ENCODE results near the gene TFF1.
"Not testable (repeated sequence)": the region's sequence is repeated elsewhere in the genome, so short reads cannot be mapped to it uniquely, and the experiment has no call there.

TFF1 gene

DNA sequence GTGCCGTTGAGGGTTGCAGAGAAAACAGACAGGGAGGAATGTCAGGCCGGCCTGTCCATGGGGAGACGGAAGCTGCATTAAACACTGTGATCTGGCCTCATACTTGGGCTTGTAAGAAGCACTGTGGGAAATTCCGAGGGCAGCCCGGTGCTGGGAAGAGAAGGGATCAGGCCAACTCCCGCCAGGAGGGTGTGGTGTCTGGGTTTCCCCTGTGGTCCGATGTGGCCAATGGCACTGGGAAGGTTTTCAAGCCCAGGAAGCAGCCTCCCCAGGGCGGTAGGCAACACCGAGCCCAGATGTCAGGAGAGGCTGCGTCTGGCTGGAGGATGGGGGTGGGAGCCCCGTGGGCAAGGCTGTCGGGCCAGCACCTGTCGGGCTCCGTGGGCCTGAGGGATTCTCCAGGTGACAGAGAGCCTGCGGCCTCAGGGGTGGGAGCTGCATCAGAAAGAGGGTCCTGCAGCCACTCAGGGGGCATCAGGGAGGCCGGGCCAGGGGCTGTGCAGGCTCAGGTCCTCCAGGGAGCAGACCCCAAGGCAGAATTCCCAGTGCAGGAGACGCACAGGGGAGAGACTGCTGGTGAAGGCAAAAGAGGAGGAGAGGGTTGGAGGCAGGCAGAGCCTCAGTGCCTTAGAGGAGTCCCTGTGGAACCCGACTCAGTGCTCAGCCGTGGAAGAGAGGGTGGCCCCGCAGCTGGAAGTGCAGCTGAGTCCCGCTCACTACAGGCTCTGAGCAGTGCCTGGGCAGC, 45.7 kb upstream of the TFF1 start:
- H3K4me3 ChIP-seq (ENCODE audit: low read depth, low read length): no peak overlapping the region
- TF ChIP-seq CTCF (IDR thresholded peaks at IDR 0.05; ENCODE audit: low read depth, low read length): no peak

DNA sequence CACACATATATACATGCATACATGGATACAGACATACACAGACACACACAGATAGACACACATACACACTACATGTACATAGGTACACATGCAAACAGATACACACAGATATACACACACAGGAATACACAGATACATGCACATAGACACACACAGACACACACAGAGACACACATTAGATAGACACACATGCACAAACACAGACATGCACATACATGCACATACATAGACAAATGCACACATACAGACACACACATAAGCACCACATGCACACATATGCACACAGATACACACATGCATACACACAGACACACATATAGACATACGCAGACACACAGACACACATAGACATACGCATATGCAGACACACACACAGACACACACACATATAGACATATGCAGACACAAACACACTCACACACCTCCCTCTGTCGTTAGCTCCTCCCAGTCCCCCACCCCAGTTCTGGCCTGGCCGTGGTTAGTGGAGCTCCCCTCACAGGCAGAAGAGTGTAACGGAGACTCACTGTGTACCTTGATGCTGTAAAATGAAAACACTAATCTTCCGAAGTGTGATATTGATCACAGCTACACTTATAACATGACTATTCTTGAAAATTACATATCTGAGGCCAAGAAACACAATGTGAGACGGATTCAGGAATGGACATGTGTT, 45.0 kb upstream of the TFF1 start:
- no peak for TF ChIP-seq CTCF (IDR thresholded peaks at IDR 0.05; ENCODE audit: low read depth, low read length)
- no peak overlapping the region for H3K4me3 ChIP-seq (ENCODE audit: low read depth, low read length)

DNA sequence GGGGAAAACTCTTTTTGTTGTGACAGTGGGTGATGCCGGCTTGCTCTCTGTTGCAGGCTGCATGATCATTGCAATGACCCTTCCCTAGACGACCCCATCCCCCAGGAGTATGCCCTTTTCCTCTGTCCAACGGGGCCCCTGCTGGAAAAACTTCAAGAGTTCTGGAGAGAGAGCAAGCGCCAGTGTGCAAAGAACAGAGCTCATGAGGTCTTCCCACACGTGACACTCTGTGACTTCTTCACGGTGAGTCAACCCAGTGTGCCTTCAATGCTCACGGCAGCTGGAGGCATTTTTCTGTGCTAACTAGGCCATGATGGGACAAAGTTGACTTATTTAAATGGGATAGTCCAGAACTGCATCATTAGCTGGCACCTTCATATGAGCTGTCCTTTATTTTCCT, 43.0 kb upstream of the TFF1 start:
- no peak overlapping the region for H3K4me3 ChIP-seq (ENCODE audit: low read depth, low read length)
- TF ChIP-seq CTCF (IDR thresholded peaks at IDR 0.05; ENCODE audit: low read depth, low read length): no peak

DNA sequence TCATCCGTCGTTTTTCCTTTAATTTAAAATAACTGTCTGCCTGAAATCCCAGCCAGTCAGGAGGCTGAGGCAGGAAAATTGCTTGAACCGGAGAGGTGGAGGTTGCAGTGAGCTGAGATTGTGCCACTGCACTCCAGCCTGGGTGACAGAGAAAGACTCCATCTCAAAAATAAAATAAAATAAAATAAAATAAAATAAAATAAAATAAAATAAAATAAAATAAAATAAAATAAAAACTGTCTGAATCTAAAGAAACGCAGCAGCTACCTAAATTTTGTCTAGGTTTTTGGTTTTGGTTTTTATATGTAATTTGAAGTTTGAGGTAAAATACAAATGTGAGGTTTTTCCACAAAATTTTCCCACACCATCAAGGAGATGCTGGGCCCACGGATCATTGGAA, 42.4 kb upstream of the TFF1 start:
- not testable (repeated sequence) for H3K4me3 ChIP-seq (ENCODE audit: low read depth, low read length)

DNA sequence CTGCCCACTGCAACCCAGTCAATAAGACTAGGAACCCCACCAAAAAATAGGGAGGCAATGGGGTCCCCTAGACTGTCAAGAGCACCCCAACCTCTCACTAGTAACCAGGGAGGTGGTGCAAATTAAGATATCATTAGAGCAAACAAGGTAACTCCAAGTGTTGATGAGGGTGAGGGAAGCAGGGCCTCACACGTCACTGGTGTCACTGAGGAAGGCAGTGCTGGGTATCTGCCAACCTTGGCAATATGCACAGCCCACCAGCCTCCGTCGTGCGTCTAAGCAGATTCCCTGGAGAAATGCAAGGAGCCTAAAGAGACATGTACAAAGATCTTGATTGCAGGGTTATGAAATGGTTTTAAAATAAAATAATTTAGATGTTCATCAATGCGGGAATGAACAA, 41.1 kb upstream of the TFF1 start:
- no peak overlapping the region for H3K4me3 ChIP-seq (ENCODE audit: low read depth, low read length)
- no peak for TF ChIP-seq CTCF (IDR thresholded peaks at IDR 0.05; ENCODE audit: low read depth, low read length)

- no peak for TF ChIP-seq CTCF (IDR thresholded peaks at IDR 0.05; ENCODE audit: low read depth, low read length)
- no peak overlapping the region for H3K4me3 ChIP-seq (ENCODE audit: low read depth, low read length)
These were observed 40.5 kb upstream of the TFF1 start for GRCh38 chr21:42406866-42407265.

- TF ChIP-seq CTCF (IDR thresholded peaks at IDR 0.05; ENCODE audit: low read depth, low read length): no peak
- H3K4me3 ChIP-seq (ENCODE audit: low read depth, low read length): no peak overlapping the region
These were observed 39.9 kb upstream of the TFF1 start for GRCh38 chr21:42406201-42406621.
